Measurements from ENCODE around the gene TRAM2. TPM values are rescaled to one million over a fixed set of nuclear protein-coding genes. Genes with fewer than 3 reads are reported as not detected.

The TRAM2 gene
- polyA plus RNA-seq, 2 donors = 1.0 to 1.8 TPM

DNA sequence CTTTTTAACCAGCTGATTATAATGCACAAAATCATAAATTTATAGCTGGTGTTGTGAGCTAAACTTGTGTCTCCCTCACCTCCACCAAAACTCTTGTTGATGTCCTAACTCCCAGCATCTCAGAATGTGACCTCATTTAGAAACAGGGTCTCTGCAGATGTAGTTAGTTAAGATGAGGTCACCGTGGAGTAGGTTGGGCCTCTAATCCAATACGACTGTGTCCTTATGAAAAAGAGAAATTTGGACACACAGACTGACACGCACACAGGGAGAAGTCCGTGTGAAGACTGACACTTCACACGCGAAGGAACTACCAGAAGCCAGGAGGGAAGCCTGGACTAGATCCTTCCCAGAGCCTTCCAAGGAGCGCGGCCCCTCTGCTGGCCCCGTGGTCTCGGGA, 46.5 kb downstream of the TRAM2 start:
- H3K4me3 ChIP-seq (ENCODE audit: low read depth in 1 of 2, low read length in 2 of 2) = no peak overlapping the region
- H3K27ac ChIP-seq (ENCODE audit: low read depth in 2 of 2, low read length in 1 of 2) = no peak overlapping the region
- no peaks in the 10 kb centered on the region for H3K4me1 ChIP-seq (ENCODE audit: control insufficient read depth in 2 of 2, insufficient read depth in 2 of 2, low read length in 1 of 2)
- no peaks in the 10 kb centered on the region for H3K9me3 ChIP-seq (ENCODE audit: control insufficient read depth in 2 of 2, insufficient read depth in 1 of 2, low read depth in 1 of 2, low read length in 1 of 2)
- WGBS, 2 donors = 93 to 95% methylated on average over 10 of the region's 10 CpGs
- H3K36me3 ChIP-seq (ENCODE audit: control insufficient read depth in 2 of 2, insufficient read depth in 2 of 2, low read length in 1 of 2) = peaks cover 2 to 3% of the 10 kb centered on the region in 2 donors
- no peaks in the 10 kb centered on the region for H3K27me3 ChIP-seq (ENCODE audit: control insufficient read depth in 1 of 2, insufficient read depth in 2 of 2, low read length in 2 of 2)

GRCh38 chr6:52529311-52529710, 47.5 kb downstream of the TRAM2 start:
- Histone ChIP-seq H3K27me3 (ENCODE audit: control insufficient read depth in 1 of 2, insufficient read depth in 2 of 2, low read length in 2 of 2) (no peaks in the 10 kb centered on the region), H3K27ac (ENCODE audit: low read depth in 2 of 2, low read length in 1 of 2) (no peak overlapping the region), H3K36me3 (ENCODE audit: control insufficient read depth in 2 of 2, insufficient read depth in 2 of 2, low read length in 1 of 2) (peaks cover 0 to 2% of the 10 kb centered on the region in 2 donors), H3K4me3 (ENCODE audit: low read depth in 1 of 2, low read length in 2 of 2) (no peak overlapping the region), H3K4me1 (ENCODE audit: control insufficient read depth in 2 of 2, insufficient read depth in 2 of 2, low read length in 1 of 2) (no peaks in the 10 kb centered on the region), H3K9me3 (ENCODE audit: control insufficient read depth in 2 of 2, insufficient read depth in 1 of 2, low read depth in 1 of 2, low read length in 1 of 2) (no peaks in the 10 kb centered on the region)
- WGBS, 2 donors = 90 to 92% methylated on average over 8 of the region's 8 CpGs

GRCh38 chr6:52527436-52527835, 49.4 kb downstream of the TRAM2 start:
- no peaks in the 10 kb centered on the region for H3K4me1 ChIP-seq (ENCODE audit: control insufficient read depth in 2 of 2, insufficient read depth in 2 of 2, low read length in 1 of 2)
- 91 to 93% methylated on average over 7 of the region's 7 CpGs for WGBS, 2 donors
- peaks cover 0 to 2% of the 10 kb centered on the region in 2 donors for H3K36me3 ChIP-seq (ENCODE audit: control insufficient read depth in 2 of 2, insufficient read depth in 2 of 2, low read length in 1 of 2)
- no peak overlapping the region for H3K4me3 ChIP-seq (ENCODE audit: low read depth in 1 of 2, low read length in 2 of 2)
- H3K9me3 ChIP-seq (ENCODE audit: control insufficient read depth in 2 of 2, insufficient read depth in 1 of 2, low read depth in 1 of 2, low read length in 1 of 2) = no peaks in the 10 kb centered on the region
- no peaks in the 10 kb centered on the region for H3K27me3 ChIP-seq (ENCODE audit: control insufficient read depth in 1 of 2, insufficient read depth in 2 of 2, low read length in 2 of 2)
- H3K27ac ChIP-seq (ENCODE audit: low read depth in 2 of 2, low read length in 1 of 2) = no peak overlapping the region

DNA sequence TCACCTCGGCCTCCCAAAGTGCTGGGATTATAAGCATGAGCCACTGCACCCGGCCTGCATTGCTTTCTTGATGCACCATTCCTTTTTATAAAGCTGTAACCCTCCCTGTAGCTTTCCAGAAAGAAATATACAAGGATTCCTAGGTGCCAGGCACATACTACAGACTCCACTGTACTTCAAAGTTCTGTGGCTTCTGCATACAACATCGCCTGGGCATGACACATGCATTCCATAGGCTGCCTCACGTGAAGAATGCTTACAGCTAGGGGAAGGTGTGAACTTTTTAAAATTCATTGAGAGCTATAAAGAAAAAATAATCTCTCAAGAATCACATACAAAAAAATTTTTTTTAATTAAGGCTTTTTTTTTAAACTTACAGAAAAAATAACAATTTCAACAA, 50.2 kb downstream of the TRAM2 start:
- Histone ChIP-seq H3K9me3 (ENCODE audit: control insufficient read depth in 2 of 2, insufficient read depth in 1 of 2, low read depth in 1 of 2, low read length in 1 of 2) (no peaks in the 10 kb centered on the region), H3K4me1 (ENCODE audit: control insufficient read depth in 2 of 2, insufficient read depth in 2 of 2, low read length in 1 of 2) (no peaks in the 10 kb centered on the region), H3K27ac (ENCODE audit: low read depth in 2 of 2, low read length in 1 of 2) (no peak overlapping the region), H3K4me3 (ENCODE audit: low read depth in 1 of 2, low read length in 2 of 2) (no peak overlapping the region), H3K36me3 (ENCODE audit: control insufficient read depth in 2 of 2, insufficient read depth in 2 of 2, low read length in 1 of 2) (peaks cover 0 to 2% of the 10 kb centered on the region in 2 donors), H3K27me3 (ENCODE audit: control insufficient read depth in 1 of 2, insufficient read depth in 2 of 2, low read length in 2 of 2) (no peaks in the 10 kb centered on the region)
- WGBS, 2 donors = 72 to 95% methylated on average over 4 of the region's 4 CpGs

- H3K27ac ChIP-seq (ENCODE audit: low read depth in 2 of 2, low read length in 1 of 2) = no peak overlapping the region
- no peaks in the 10 kb centered on the region for H3K27me3 ChIP-seq (ENCODE audit: control insufficient read depth in 1 of 2, insufficient read depth in 2 of 2, low read length in 2 of 2)
- H3K4me1 ChIP-seq (ENCODE audit: control insufficient read depth in 2 of 2, insufficient read depth in 2 of 2, low read length in 1 of 2) = no peaks in the 10 kb centered on the region
- no peaks in the 10 kb centered on the region for H3K9me3 ChIP-seq (ENCODE audit: control insufficient read depth in 2 of 2, insufficient read depth in 1 of 2, low read depth in 1 of 2, low read length in 1 of 2)
- no peak overlapping the region for H3K4me3 ChIP-seq (ENCODE audit: low read depth in 1 of 2, low read length in 2 of 2)
- peaks cover 2% of the 10 kb centered on the region in 2 donors for H3K36me3 ChIP-seq (ENCODE audit: control insufficient read depth in 2 of 2, insufficient read depth in 2 of 2, low read length in 1 of 2)
- WGBS, 2 donors = 94 to 96% methylated on average over 4 of the region's 4 CpGs
These were observed 51.9 kb downstream of the TRAM2 start for GRCh38 chr6:52524918-52525317.

DNA sequence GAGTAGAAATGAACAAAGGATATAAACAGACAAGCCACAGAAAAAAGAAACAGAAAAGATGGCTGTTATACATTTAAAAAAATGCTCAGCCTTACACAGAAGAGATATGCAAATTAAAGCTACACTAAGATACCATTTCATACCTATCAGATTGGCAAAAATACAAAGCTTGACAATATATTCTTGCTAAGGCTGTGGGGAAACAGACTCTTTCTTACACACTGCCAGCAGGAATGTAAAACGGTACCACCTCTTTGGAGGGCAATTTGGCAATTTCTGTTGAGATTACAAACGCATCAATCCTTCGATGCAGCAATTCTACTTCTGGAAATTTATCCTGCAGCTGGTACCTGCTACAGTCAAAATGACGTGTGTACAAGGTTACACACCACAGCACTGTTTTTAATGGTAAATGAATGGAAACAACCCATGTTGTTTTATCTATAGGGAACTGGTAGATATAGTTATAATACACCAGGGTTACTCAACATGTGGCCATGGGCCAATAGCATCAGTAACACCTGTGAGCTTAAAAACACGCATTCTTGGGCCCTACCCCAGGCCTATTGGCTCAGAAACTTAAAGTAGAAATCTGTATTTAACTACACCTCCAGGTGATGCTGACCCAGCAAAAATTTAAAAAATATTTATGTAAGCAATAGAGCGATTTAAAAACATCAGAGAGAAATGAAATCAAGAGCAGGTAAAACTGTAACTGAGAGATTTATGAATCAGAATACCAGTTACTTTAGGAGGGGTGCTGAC, 53.3 kb downstream of the TRAM2 start:
- Histone ChIP-seq H3K27me3 (ENCODE audit: control insufficient read depth in 1 of 2, insufficient read depth in 2 of 2, low read length in 2 of 2) (no peaks in the 10 kb centered on the region), H3K9me3 (ENCODE audit: control insufficient read depth in 2 of 2, insufficient read depth in 1 of 2, low read depth in 1 of 2, low read length in 1 of 2) (no peaks in the 10 kb centered on the region), H3K27ac (ENCODE audit: low read depth in 2 of 2, low read length in 1 of 2) (no peak overlapping the region), H3K36me3 (ENCODE audit: control insufficient read depth in 2 of 2, insufficient read depth in 2 of 2, low read length in 1 of 2) (peaks cover 0 to 2% of the 10 kb centered on the region in 2 donors), H3K4me1 (ENCODE audit: control insufficient read depth in 2 of 2, insufficient read depth in 2 of 2, low read length in 1 of 2) (no peaks in the 10 kb centered on the region), H3K4me3 (ENCODE audit: low read depth in 1 of 2, low read length in 2 of 2) (no peak overlapping the region)
- 68% methylated on average over 6 of the region's 6 CpGs for WGBS, 2 donors

- Histone ChIP-seq H3K9me3 (ENCODE audit: control insufficient read depth in 2 of 2, insufficient read depth in 1 of 2, low read depth in 1 of 2, low read length in 1 of 2) (no peaks in the 10 kb centered on the region), H3K4me3 (ENCODE audit: low read depth in 1 of 2, low read length in 2 of 2) (no peak overlapping the region), H3K4me1 (ENCODE audit: control insufficient read depth in 2 of 2, insufficient read depth in 2 of 2, low read length in 1 of 2) (peaks cover 5 to 7% of the 10 kb centered on the region in 2 donors), H3K36me3 (ENCODE audit: control insufficient read depth in 2 of 2, insufficient read depth in 2 of 2, low read length in 1 of 2) (peaks cover 0 to 2% of the 10 kb centered on the region in 2 donors), H3K27me3 (ENCODE audit: control insufficient read depth in 1 of 2, insufficient read depth in 2 of 2, low read length in 2 of 2) (no peaks in the 10 kb centered on the region), H3K27ac (ENCODE audit: low read depth in 2 of 2, low read length in 1 of 2) (no peak overlapping the region)
- WGBS, 2 donors = 66 to 72% methylated on average over 3 of the region's 3 CpGs
These were observed 54.2 kb downstream of the TRAM2 start for GRCh38 chr6:52522655-52523054.

DNA sequence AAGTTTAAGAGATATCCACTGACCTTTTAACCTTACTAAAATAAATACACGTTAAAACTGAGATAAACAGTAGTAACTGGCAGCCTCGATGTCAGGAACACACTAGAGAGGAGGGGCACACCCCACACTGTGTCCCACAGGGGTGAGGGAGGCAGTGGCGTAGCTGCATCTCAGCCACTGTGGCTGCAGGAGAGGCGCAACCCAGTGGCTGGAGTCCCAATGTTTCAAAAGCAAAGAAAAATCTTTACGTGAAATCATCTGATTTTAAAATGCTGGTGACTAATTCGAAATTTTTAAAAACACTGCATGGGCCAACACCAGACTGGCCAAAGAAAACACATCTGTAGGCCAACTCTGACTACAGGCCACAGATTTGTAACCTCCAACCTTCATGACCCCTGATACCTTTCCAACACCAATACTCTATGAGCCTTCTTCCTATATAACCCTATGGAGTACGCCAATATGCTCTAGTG, 54.7 kb downstream of the TRAM2 start:
- Histone ChIP-seq H3K9me3 (ENCODE audit: control insufficient read depth in 2 of 2, insufficient read depth in 1 of 2, low read depth in 1 of 2, low read length in 1 of 2) (no peaks in the 10 kb centered on the region), H3K4me1 (ENCODE audit: control insufficient read depth in 2 of 2, insufficient read depth in 2 of 2, low read length in 1 of 2) (peaks cover 5 to 7% of the 10 kb centered on the region in 2 donors), H3K27me3 (ENCODE audit: control insufficient read depth in 1 of 2, insufficient read depth in 2 of 2, low read length in 2 of 2) (no peaks in the 10 kb centered on the region), H3K27ac (ENCODE audit: low read depth in 2 of 2, low read length in 1 of 2) (no peak overlapping the region), H3K4me3 (ENCODE audit: low read depth in 1 of 2, low read length in 2 of 2) (no peak overlapping the region), H3K36me3 (ENCODE audit: control insufficient read depth in 2 of 2, insufficient read depth in 2 of 2, low read length in 1 of 2) (peaks cover 0 to 2% of the 10 kb centered on the region in 2 donors)
- WGBS, 2 donors = 54 to 58% methylated on average over 7 of the region's 7 CpGs

DNA sequence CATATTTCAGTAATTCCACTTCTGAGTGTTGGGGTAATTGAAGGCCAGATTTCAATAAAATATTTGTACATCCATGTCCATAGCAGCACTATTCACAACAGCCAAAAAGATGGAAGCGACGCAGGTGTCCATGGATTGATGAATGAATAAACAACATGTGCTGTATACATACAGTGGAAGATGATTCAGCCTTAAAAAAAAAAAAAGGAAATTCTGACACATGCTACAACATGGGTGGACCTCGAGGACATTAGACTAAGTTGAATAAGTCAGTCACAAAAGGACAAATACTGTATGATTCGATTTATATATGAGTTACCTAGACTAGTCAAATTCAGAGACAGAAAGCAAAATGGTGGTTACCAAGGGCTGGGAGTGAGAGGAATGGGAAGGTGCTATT, 57.2 kb downstream of the TRAM2 start:
- Histone ChIP-seq H3K27me3 (ENCODE audit: control insufficient read depth in 1 of 2, insufficient read depth in 2 of 2, low read length in 2 of 2) (no peaks in the 10 kb centered on the region), H3K9me3 (ENCODE audit: control insufficient read depth in 2 of 2, insufficient read depth in 1 of 2, low read depth in 1 of 2, low read length in 1 of 2) (no peaks in the 10 kb centered on the region), H3K4me3 (ENCODE audit: low read depth in 1 of 2, low read length in 2 of 2) (no peak overlapping the region), H3K4me1 (ENCODE audit: control insufficient read depth in 2 of 2, insufficient read depth in 2 of 2, low read length in 1 of 2) (peaks cover 7 to 8% of the 10 kb centered on the region in 2 donors), H3K36me3 (ENCODE audit: control insufficient read depth in 2 of 2, insufficient read depth in 2 of 2, low read length in 1 of 2) (peaks cover 0 to 2% of the 10 kb centered on the region in 2 donors), H3K27ac (ENCODE audit: low read depth in 2 of 2, low read length in 1 of 2) (no peak overlapping the region)
- WGBS, 2 donors = 86 to 87% methylated on average over 4 of the region's 4 CpGs
